Mammary epithelial cell (primary cell): ENCODE results near the gene DTYMK.

Experiments
- EZH2 ChIP-seq: IDR thresholded peaks from 2 replicates; pipeline ENCODE4 v1.6.1; 2012; ENCODE audit warnings: low read length, inconsistent platforms, borderline replicate concordance
- TF ChIP-seq, protein P1 (sequence below), 2 donors: IDR thresholded peaks in 1 of 2; conservative IDR thresholded peaks in 1 of 2; 2 replicates each; pipeline ENCODE4 v1.5.1; 2011 to 2012; ENCODE audit warnings: inconsistent platforms in 2 of 2, low read length in 2 of 2, mild to moderate bottlenecking in 2 of 2, control low read depth in 1 of 2, low read depth in 1 of 2; ENCODE audit not compliant: insufficient read depth in 1 of 2; ENCODE audit errors: extremely low read depth in 1 of 2

DNA sequence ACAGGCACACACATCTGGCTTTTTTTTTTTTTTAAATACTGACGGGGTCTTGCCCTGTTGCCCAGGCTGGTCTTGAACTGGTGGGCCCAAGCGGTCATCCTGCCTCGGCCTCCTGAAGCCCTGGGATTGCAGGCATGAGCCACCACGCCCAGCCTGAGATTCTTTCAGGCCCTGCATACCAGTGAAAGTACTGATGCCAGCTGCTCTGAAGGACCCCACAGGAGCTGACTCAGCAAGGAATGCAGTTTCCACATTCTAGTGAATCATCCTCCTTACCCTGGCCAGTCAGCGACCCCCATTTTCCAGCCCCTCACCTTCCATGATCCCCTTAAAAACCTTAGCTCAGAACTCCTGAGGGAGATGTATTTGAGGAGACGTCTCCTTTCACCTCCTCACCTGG, 5.8 kb upstream of the DTYMK start:
- TF ChIP-seq, protein P1, sequence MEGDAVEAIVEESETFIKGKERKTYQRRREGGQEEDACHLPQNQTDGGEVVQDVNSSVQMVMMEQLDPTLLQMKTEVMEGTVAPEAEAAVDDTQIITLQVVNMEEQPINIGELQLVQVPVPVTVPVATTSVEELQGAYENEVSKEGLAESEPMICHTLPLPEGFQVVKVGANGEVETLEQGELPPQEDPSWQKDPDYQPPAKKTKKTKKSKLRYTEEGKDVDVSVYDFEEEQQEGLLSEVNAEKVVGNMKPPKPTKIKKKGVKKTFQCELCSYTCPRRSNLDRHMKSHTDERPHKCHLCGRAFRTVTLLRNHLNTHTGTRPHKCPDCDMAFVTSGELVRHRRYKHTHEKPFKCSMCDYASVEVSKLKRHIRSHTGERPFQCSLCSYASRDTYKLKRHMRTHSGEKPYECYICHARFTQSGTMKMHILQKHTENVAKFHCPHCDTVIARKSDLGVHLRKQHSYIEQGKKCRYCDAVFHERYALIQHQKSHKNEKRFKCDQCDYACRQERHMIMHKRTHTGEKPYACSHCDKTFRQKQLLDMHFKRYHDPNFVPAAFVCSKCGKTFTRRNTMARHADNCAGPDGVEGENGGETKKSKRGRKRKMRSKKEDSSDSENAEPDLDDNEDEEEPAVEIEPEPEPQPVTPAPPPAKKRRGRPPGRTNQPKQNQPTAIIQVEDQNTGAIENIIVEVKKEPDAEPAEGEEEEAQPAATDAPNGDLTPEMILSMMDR (conservative IDR thresholded peaks at IDR 0.05 in 1 of 2, IDR thresholded peaks at IDR 0.05 in 1 of 2; ENCODE audit: extremely low read depth in 1 of 2, insufficient read depth in 1 of 2, low read depth in 1 of 2, low read length in 2 of 2), result no peak
- no peak for TF ChIP-seq EZH2
